Fibroblast of villous mesenchyme (primary cell): ENCODE measurements around the gene ETV1. TPM values are rescaled to one million over a fixed set of nuclear protein-coding genes. Genes with fewer than 3 reads are reported as not detected.

Source experiments
- DNase-seq: peaks from one replicate; pipeline ENCODE4 v3.0.0-alpha.2; 2010; ENCODE audit warnings: low read depth
- H3K4me3 ChIP-seq: 2 replicates; pipeline ENCODE4 v1.5.1; 2011; ENCODE audit warnings: low read depth, mild to moderate bottlenecking, low read length
- total RNA-seq: library from RNA; depleted of rRNA; stranded (reverse); fragments of >200 nt; gene quantifications from 2 replicates; pipeline ENCODE4 v1.2.3, GENCODE V29; 2012
- TF ChIP-seq, protein P1 (sequence below): IDR thresholded peaks from 2 replicates; pipeline ENCODE4 v1.5.1; 2012; ENCODE audit warnings: low read depth, mild to moderate bottlenecking, low read length; ENCODE audit not compliant: insufficient read depth

The ETV1 gene
- total RNA-seq, 1 donor: 11.7 TPM

DNA sequence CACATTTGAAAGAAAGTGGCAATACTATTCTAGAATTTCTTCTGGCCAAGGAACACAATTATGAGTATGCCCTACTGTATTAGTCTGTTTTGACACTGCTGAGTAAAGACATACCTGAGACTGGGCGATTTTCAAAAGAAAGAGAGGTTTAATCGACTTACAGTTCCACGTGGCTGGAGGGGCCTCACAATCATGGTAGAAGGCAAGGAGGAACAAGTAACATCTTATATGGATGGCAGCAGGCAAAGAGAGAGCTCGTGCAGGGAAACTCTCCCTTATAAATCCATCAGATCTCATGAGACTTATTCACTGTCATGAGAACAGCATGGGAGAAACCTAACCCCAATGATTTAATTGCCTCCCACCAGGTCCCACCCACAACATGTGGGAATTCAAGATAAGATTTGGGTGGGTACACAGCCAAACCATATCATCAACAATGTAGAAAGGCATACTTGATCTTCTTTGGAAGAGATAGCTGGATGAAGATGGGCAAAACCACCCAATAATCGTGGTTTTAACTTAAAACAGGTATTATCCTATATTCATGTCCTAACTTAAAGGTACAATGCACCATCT, 113.9 kb downstream of the ETV1 start:
- H3K4me3 ChIP-seq: no peak overlapping the region
- no peak for DNase-seq
- TF ChIP-seq, protein P1, sequence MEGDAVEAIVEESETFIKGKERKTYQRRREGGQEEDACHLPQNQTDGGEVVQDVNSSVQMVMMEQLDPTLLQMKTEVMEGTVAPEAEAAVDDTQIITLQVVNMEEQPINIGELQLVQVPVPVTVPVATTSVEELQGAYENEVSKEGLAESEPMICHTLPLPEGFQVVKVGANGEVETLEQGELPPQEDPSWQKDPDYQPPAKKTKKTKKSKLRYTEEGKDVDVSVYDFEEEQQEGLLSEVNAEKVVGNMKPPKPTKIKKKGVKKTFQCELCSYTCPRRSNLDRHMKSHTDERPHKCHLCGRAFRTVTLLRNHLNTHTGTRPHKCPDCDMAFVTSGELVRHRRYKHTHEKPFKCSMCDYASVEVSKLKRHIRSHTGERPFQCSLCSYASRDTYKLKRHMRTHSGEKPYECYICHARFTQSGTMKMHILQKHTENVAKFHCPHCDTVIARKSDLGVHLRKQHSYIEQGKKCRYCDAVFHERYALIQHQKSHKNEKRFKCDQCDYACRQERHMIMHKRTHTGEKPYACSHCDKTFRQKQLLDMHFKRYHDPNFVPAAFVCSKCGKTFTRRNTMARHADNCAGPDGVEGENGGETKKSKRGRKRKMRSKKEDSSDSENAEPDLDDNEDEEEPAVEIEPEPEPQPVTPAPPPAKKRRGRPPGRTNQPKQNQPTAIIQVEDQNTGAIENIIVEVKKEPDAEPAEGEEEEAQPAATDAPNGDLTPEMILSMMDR: no peak

DNA sequence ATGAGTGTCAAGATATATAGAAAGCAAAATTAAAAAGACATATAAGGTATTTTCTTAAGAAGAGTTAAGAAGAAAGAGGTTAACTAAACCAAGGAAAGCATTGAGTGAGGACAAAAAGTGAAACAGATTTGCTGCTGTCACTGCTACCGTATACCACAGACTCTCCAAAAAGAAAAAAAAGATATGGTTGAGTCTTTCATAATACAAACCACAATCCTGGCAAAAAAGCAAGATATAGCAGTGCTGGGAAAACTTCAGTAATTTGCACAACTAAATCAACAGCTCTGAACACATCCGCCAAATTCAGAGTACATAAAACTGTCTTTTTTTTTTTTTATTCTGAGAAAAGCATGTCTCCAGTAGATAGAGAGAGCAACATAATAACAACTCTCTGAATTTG, 114.7 kb downstream of the ETV1 start:
- H3K4me3 ChIP-seq: no peak overlapping the region
- peak; percentile 88 for DNase-seq
- TF ChIP-seq, protein P1: no peak

DNA sequence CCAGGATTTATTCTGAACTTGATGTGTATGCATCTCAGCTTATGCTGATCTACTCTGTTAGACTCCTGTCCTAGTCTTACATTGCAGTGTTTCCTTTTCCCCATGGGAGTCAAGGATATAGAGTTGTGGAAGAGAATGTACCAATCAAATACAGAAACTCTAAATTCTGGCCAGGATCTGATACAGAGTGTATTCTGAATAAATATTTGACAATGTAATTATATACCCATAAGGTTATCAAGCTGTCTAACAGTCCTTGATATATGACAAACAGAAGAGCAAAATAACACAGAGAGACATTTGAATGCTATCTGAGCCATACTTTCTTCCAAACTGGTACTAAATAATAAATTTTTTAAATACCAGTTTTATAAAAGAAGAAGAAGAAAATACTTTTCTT, 116.8 kb downstream of the ETV1 start:
- DNase-seq: no peak
- TF ChIP-seq, protein P1: no peak
- H3K4me3 ChIP-seq: no peak overlapping the region

DNA sequence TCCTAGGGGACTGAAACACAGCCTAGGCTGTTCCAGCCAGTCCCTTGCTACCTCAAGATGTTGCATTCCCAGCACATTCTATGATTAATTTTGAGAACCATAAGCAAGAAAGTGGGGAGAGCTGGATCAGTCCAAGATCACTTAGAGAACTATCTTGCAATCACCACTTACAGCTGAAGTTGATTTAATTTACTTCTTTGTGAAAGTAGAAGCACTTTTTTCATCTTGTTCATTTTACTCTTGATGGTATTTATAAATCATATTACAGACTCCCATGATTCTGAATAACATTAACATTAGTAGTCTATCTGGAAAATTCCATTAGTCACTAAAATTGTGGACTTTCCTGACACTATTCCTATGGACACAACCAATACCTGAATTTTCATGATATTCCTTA, 118.5 kb downstream of the ETV1 start:
- TF ChIP-seq, protein P1: no peak
- no peak overlapping the region for H3K4me3 ChIP-seq
- no peak for DNase-seq

DNA sequence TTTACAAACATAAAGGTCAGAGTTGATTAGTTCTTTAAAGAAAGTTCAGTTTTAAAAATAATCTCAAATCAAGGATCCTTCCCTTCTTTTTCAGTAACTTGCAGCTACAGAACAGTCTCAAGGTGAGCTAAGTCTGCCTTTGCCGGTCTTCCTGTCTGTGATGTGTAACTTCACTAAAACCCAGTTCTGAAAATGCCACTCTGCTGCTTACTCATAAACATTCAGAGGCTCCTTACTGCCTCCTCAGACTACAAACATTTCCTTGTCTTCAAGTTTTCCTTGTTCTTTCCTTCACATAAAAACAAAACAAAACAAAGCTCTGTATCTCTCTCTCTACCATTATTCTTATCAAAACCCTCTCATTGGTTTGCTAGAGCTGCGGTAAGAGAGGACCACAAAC, 128.7 kb downstream of the ETV1 start:
- no peak for DNase-seq
- H3K4me3 ChIP-seq: no peak overlapping the region
- TF ChIP-seq, protein P1: no peak

DNA sequence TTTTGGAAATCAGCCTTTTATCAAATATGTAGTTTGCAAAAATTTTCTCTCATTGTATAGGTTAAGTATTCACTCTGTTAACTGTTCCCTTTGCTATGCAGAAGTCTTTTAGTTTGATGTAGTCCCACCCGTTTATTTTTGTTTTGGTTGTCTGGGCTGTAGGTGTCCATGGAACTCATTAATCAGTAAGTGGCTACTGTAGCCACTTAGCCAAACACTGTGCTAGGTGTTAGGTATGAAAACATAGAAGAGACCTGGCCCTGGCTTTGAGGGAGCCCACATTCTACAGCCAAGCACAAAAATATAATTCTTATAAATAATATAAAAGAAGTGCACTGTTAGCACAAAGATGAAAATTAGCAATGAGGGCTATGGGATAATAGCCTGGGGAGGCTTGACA, 133.5 kb downstream of the ETV1 start:
- no peak for DNase-seq
- no peak overlapping the region for H3K4me3 ChIP-seq

More for the DNA sequence above, 133.5 kb downstream of the ETV1 start:
- TF ChIP-seq, protein P1: no peak
